HepG2 (cell line): ENCODE data around the gene ANKRD12. TPM values are rescaled to one million over a fixed set of nuclear protein-coding genes. Genes with fewer than 3 reads are reported as not detected.

Experiments used
- AGO1 ChIP-seq: fragments of 200-400 bp; formaldehyde crosslinking; IDR thresholded peaks from 2 replicates; pipeline ENCODE4 v1.6.1; 2017; ENCODE audit warnings: mild to moderate bottlenecking, low read depth, low read length, moderate library complexity; ENCODE audit not compliant: poor library complexity, severe bottlenecking
- GATAD1 ChIP-seq: IDR thresholded peaks from 2 replicates; pipeline ENCODE4 v1.6.1; 2016; ENCODE audit warnings: missing genetic modification reagents, missing compliant biosample characterization
- MEF2D ChIP-seq: sonication (generic); formaldehyde crosslinking; IDR thresholded peaks from 2 replicates; pipeline ENCODE4 v1.5.1; 2020; ENCODE audit warnings: mild to moderate bottlenecking, missing genetic modification reagents
- MEIS2 ChIP-seq: sonication (generic); formaldehyde crosslinking; IDR thresholded peaks from 2 replicates; pipeline ENCODE4 v1.9.0; 2021; ENCODE audit warnings: mild to moderate bottlenecking, missing genetic modification reagents
- MIER2 ChIP-seq: IDR thresholded peaks from 2 replicates; pipeline ENCODE4 v1.6.1; 2016; ENCODE audit warnings: missing biosample characterization, missing genetic modification reagents
- NR1H2 ChIP-seq: sonication (generic); formaldehyde crosslinking; IDR thresholded peaks from 2 replicates; pipeline ENCODE4 v1.8.1; 2022; ENCODE audit warnings: low read depth, missing genetic modification reagents, borderline replicate concordance
- PLRG1 ChIP-seq: fragments of 450-650 bp; conservative IDR thresholded peaks from 2 replicates; pipeline ENCODE4 v1.6.1; 2016
- RFX5 ChIP-seq: IDR thresholded peaks from 2 replicates; pipeline ENCODE4 v1.6.1; 2011; ENCODE audit warnings: low read depth, low read length, improper control_type of control experiment
- SOX6 ChIP-seq, 2 experiments: fragments of 450-650 bp in 1 of 2; sonication (generic) in 1 of 2; formaldehyde crosslinking in 1 of 2; IDR thresholded peaks; 2 replicates each; pipeline versions ENCODE4 v1.4.0 to v1.6.1; 2017 to 2020; ENCODE audit warnings: antibody characterized with exemption in 1 of 2, mild to moderate bottlenecking in 1 of 2, missing genetic modification reagents in 1 of 2
- ZNF251 ChIP-seq: sonication (generic); formaldehyde crosslinking; IDR thresholded peaks from 2 replicates; pipeline ENCODE4 v1.9.0; 2021; ENCODE audit warnings: mild to moderate bottlenecking, missing genetic modification reagents
- ZNF605 ChIP-seq: sonication (generic); formaldehyde crosslinking; IDR thresholded peaks from 2 replicates; pipeline ENCODE4 v1.8.0; 2022; ENCODE audit warnings: mild to moderate bottlenecking, missing genetic modification reagents
- ZNF644 ChIP-seq: IDR thresholded peaks from 2 replicates; pipeline ENCODE4 v1.6.1; 2016; ENCODE audit warnings: low read depth
- ZNF678 ChIP-seq: sonication (generic); formaldehyde crosslinking; IDR thresholded peaks from 2 replicates; pipeline ENCODE4 v1.4.0; 2020; ENCODE audit warnings: mild to moderate bottlenecking, missing genetic modification reagents
- polyA plus RNA-seq, 8 experiments: library from polyadenylated mRNA; depleted of rRNA in 3 of 8; stranded (reverse) in 7 of 8; unstranded in 1 of 8; fragments of >200 nt; fragmentation: Illumina TruSeq in 4 of 8; extraction: Trizol in 4 of 8; gene quantifications; 2 replicates each; pipeline versions ENCODE4 v1.2.1 to v1.2.3, GENCODE V29; 2011 to 2016; ENCODE audit warnings: low read depth in 4 of 8, missing spikeins in 1 of 8, mixed read lengths in 1 of 8; ENCODE audit not compliant: insufficient read depth in 1 of 8
- total RNA-seq, 5 experiments: library from RNA; depleted of rRNA; stranded (reverse); fragments of >200 nt; fragmentation: Illumina TruSeq; extraction: Trizol; gene quantifications; 2 replicates each; pipeline ENCODE4 v1.2.3, GENCODE V29; 2016; ENCODE audit warnings: low read depth in 1 of 5
- TF ChIP-seq, protein P1 (sequence below): sonication (generic); formaldehyde crosslinking; conservative IDR thresholded peaks from 2 replicates; pipeline ENCODE4 v1.4.0; 2020; ENCODE audit warnings: missing genetic modification reagents
- TF ChIP-seq, protein P2 (sequence below): sonication (generic); formaldehyde crosslinking; IDR thresholded peaks from 2 replicates; pipeline ENCODE4 v1.4.0; 2020; ENCODE audit warnings: missing genetic modification reagents
- TF ChIP-seq, protein P3 (sequence below), 2 experiments: sonication (generic) in 1 of 2; formaldehyde crosslinking in 1 of 2; IDR thresholded peaks; 2 replicates each; pipeline versions ENCODE4 v1.4.0 to v1.6.1; 2016 to 2020; ENCODE audit warnings: borderline replicate concordance in 1 of 2, low read depth in 1 of 2, mild to moderate bottlenecking in 1 of 2, missing genetic modification reagents in 1 of 2
- TF ChIP-seq, protein P4 (sequence below): sonication (generic); formaldehyde crosslinking; IDR thresholded peaks from 2 replicates; pipeline ENCODE4 v1.4.0; 2020; ENCODE audit warnings: missing genetic modification reagents, mild to moderate bottlenecking, borderline replicate concordance
- TF ChIP-seq, protein P5 (sequence below): sonication (generic); formaldehyde crosslinking; IDR thresholded peaks from 2 replicates; pipeline ENCODE4 v1.4.0; 2020; ENCODE audit warnings: missing genetic modification reagents

Gene ANKRD12
- total and polyA plus RNA-seq, 2 of the 13 experiments (the other 11 are each of a cell fraction or from before 2014, with no cell fraction given), result 6.0 to 23.2 TPM

DNA sequence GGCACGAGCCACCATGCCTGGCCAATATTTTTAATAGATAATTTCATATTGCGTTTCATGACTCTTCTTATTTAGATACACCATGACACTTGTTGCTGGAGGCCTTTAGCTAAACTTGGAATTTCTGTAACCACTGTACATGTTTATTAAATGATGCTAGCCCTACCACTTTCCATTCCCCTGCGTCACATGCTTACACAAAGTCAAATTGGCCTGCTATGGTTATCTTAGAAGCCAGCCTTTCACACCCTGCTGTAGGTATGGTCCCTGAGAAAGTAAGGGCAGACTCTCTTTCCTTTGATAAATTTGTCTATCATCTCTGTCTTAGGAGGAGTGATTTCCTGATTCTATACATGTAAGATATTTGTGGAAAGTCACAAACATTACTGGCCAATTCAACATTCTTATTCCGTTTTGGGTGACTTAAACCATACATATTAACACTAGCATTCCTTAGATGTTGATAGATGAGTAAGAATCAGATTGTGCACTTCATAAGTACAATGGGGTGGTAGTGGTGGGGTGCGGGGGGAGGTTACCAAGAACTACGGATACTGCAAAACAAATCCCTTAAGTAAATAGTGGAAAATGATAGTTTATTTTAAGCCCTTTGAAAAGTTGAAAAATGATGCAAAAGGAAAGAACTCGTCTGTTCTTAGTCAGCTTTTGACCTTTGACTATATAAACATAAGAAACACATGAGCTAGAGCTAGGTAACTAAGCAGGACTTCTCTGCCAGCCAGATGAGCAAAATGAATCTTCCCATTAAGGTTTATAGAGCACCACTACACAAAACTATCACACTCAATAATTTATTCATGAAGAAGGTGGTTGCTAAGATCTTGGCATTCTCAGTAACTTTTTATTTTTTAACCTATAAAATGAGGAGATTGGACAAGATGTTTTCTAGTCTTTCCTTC lies 42.0 kb upstream of the ANKRD12 start (continued):
- TF ChIP-seq, protein P1, sequence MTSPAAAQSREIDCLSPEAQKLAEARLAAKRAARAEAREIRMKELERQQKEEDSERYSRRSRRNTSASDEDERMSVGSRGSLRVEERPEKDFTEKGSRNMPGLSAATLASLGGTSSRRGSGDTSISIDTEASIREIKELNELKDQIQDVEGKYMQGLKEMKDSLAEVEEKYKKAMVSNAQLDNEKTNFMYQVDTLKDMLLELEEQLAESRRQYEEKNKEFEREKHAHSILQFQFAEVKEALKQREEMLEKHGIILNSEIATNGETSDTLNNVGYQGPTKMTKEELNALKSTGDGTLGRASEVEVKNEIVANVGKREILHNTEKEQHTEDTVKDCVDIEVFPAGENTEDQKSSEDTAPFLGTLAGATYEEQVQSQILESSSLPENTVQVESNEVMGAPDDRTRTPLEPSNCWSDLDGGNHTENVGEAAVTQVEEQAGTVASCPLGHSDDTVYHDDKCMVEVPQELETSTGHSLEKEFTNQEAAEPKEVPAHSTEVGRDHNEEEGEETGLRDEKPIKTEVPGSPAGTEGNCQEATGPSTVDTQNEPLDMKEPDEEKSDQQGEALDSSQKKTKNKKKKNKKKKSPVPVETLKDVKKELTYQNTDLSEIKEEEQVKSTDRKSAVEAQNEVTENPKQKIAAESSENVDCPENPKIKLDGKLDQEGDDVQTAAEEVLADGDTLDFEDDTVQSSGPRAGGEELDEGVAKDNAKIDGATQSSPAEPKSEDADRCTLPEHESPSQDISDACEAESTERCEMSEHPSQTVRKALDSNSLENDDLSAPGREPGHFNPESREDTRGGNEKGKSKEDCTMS, result no peak
- no peak for TF ChIP-seq SOX6 (IDR thresholded peaks at IDR 0.05)
- TF ChIP-seq SOX6 (CRISPR knock-in tag; IDR thresholded peaks at IDR 0.05), result peak; percentile 81
- TF ChIP-seq MIER2 (CRISPR knock-in tag), result no peak
- TF ChIP-seq ZNF605, result no peak
- TF ChIP-seq, protein P2, sequence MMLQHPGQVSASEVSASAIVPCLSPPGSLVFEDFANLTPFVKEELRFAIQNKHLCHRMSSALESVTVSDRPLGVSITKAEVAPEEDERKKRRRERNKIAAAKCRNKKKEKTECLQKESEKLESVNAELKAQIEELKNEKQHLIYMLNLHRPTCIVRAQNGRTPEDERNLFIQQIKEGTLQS (CRISPR knock-in tag), result peak; percentile 49; the same call in 1 of the 2 replicates
- no peak for TF ChIP-seq GATAD1 (CRISPR knock-in tag)
- TF ChIP-seq PLRG1, result no peak
- no peak for TF ChIP-seq MEIS2
- no peak for TF ChIP-seq NR1H2
- peak; percentile 35; the same call in 1 of the 2 replicates for TF ChIP-seq MEF2D
- TF ChIP-seq ZNF678, result no peak
- TF ChIP-seq, protein P3, sequence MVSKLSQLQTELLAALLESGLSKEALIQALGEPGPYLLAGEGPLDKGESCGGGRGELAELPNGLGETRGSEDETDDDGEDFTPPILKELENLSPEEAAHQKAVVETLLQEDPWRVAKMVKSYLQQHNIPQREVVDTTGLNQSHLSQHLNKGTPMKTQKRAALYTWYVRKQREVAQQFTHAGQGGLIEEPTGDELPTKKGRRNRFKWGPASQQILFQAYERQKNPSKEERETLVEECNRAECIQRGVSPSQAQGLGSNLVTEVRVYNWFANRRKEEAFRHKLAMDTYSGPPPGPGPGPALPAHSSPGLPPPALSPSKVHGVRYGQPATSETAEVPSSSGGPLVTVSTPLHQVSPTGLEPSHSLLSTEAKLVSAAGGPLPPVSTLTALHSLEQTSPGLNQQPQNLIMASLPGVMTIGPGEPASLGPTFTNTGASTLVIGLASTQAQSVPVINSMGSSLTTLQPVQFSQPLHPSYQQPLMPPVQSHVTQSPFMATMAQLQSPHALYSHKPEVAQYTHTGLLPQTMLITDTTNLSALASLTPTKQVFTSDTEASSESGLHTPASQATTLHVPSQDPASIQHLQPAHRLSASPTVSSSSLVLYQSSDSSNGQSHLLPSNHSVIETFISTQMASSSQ (IDR thresholded peaks at IDR 0.05; ENCODE audit: low read depth), result no peak
- TF ChIP-seq, protein P3 (CRISPR knock-in tag; IDR thresholded peaks at IDR 0.05; ENCODE audit: borderline replicate concordance), result no peak
- TF ChIP-seq RFX5, result no peak
- TF ChIP-seq AGO1, result no peak
- TF ChIP-seq, protein P4, sequence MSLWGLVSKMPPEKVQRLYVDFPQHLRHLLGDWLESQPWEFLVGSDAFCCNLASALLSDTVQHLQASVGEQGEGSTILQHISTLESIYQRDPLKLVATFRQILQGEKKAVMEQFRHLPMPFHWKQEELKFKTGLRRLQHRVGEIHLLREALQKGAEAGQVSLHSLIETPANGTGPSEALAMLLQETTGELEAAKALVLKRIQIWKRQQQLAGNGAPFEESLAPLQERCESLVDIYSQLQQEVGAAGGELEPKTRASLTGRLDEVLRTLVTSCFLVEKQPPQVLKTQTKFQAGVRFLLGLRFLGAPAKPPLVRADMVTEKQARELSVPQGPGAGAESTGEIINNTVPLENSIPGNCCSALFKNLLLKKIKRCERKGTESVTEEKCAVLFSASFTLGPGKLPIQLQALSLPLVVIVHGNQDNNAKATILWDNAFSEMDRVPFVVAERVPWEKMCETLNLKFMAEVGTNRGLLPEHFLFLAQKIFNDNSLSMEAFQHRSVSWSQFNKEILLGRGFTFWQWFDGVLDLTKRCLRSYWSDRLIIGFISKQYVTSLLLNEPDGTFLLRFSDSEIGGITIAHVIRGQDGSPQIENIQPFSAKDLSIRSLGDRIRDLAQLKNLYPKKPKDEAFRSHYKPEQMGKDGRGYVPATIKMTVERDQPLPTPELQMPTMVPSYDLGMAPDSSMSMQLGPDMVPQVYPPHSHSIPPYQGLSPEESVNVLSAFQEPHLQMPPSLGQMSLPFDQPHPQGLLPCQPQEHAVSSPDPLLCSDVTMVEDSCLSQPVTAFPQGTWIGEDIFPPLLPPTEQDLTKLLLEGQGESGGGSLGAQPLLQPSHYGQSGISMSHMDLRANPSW, result no peak
- no peak for TF ChIP-seq ZNF644 (CRISPR knock-in tag)
- no peak for TF ChIP-seq ZNF251 (CRISPR knock-in tag)
- TF ChIP-seq, protein P5, sequence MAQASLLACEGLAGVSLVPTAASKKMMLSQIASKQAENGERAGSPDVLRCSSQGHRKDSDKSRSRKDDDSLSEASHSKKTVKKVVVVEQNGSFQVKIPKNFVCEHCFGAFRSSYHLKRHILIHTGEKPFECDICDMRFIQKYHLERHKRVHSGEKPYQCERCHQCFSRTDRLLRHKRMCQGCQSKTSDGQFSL (CRISPR knock-in tag), result no peak
